ENCODE measurements around the gene TMEM139.

- TF ChIP-seq CTCF (IDR thresholded peaks at IDR 0.05; ENCODE audit: borderline replicate concordance, extremely low read depth, low read length, poor library complexity, severe bottlenecking) (no peak), EZH2 (IDR thresholded peaks at IDR 0.05; ENCODE audit: borderline replicate concordance, low read depth, low read length, severe bottlenecking) (no peak)
Measured at GRCh38 chr7:143250199-143250598, 34.6 kb upstream of the TMEM139 start.
